Panc1 (cell line): Measurements from ENCODE around the gene FBXO40. TPM values are rescaled to one million over a fixed set of nuclear protein-coding genes. Genes with fewer than 3 reads are reported as not detected.
"Not testable (repeated sequence)": the region's sequence is repeated elsewhere in the genome, so short reads cannot be mapped to it uniquely, and the experiment has no call there.

ENCODE experiments used
- ATAC-seq: fragments of 200-7000 bp; cut with Tn5 transposase; 2 replicates; pipeline ENCODE4 v1.9.1; 2020; ENCODE audit warnings: mild to moderate bottlenecking, moderate library complexity
- BruUV-seq: library from RNA; stranded (reverse); fragments of 400-500 nt; replicated peaks from 2 replicates; lab custom pipeline; 2021; lab: Mats Ljungman, UMichigan
- CTCF ChIA-PET: fragments of 300-600 bp; sonication (Branson Sonifier 250); formaldehyde crosslinking; loops from one replicate; lab custom pipeline; 2022; ENCODE audit warnings: antibody characterized with exemption; lab: Charles Lee
- POLR2A ChIA-PET: fragments of 300-600 bp; sonication (Branson Sonifier 250); formaldehyde crosslinking; loops from one replicate; lab custom pipeline; 2022; ENCODE audit warnings: antibody characterized with exemption; lab: Charles Lee
- DNase-seq: peaks from one replicate; pipeline ENCODE4 v3.0.0-alpha.2; 2010; ENCODE audit warnings: low read depth, low spot score
- H3K27ac ChIP-seq: 2 replicates; pipeline ENCODE4 v1.5.1; 2011; ENCODE audit warnings: mild to moderate bottlenecking, low read length, inconsistent platforms
- H3K27me3 ChIP-seq: fragments of 200-500 bp; sonication (Bioruptor generic); 2 replicates; pipeline ENCODE4 v1.6.0; 2014; ENCODE audit warnings: low read length, inconsistent platforms; ENCODE audit not compliant: control insufficient read depth, insufficient read depth
- H3K36me3 ChIP-seq: fragments of 200-500 bp; sonication (Bioruptor generic); 2 replicates; pipeline ENCODE4 v1.5.1; 2014; ENCODE audit warnings: inconsistent platforms, mild to moderate bottlenecking, low read length, moderate library complexity; ENCODE audit not compliant: control insufficient read depth, insufficient read depth
- H3K4me1 ChIP-seq: 2 replicates; pipeline ENCODE4 v1.5.1; 2011; ENCODE audit warnings: inconsistent platforms, mild to moderate bottlenecking, low read length, moderate library complexity; ENCODE audit not compliant: control insufficient read depth, insufficient read depth
- H3K4me3 ChIP-seq, 2 experiments: 2 replicates each; pipeline ENCODE4 v1.5.1; 2011 to 2012; ENCODE audit warnings: low read depth in 2 of 2, low read length in 2 of 2, mild to moderate bottlenecking in 2 of 2, inconsistent platforms in 1 of 2, moderate library complexity in 1 of 2
- H3K9me3 ChIP-seq: fragments of 200-500 bp; sonication (Bioruptor generic); 2 replicates; pipeline ENCODE4 v1.5.1; 2014; ENCODE audit warnings: low read depth, mild to moderate bottlenecking, inconsistent platforms, low read length, moderate library complexity; ENCODE audit not compliant: control insufficient read depth, insufficient read depth
- POLR2AphosphoS5 ChIP-seq: IDR thresholded peaks from 2 replicates; pipeline ENCODE4 v1.6.1; 2012; ENCODE audit warnings: mild to moderate bottlenecking, low read depth, low read length, moderate library complexity
- SIN3A ChIP-seq: IDR thresholded peaks from 2 replicates; pipeline ENCODE4 v1.6.1; 2012; ENCODE audit warnings: low read depth, mild to moderate bottlenecking, low read length, moderate library complexity, borderline replicate concordance; ENCODE audit not compliant: insufficient read depth
- TCF7L2 ChIP-seq: IDR thresholded peaks from 2 replicates; pipeline ENCODE4 v1.6.1; 2011; ENCODE audit warnings: mild to moderate bottlenecking, low read depth, low read length, inconsistent platforms
- in situ Hi-C: cut with HindIII; loops from 2 replicates; pipeline ENCODE4 v1.10.0; 2016; ENCODE audit warnings: low sequenced_read_pairs, low pct_unique_long_range_greater_than_20kb
- intact Hi-C: fragments of 100-400 bp; cut with micrococcal nuclease; formaldehyde crosslinking; loops from one replicate; pipeline ENCODE4 v1.10.0; 2022; ENCODE audit not compliant: unreplicated experiment
- total RNA-seq: library from RNA; stranded (reverse); gene quantifications from one replicate; pipeline ENCODE4 v1.2.1, GENCODE V29; 2021; ENCODE audit not compliant: unreplicated experiment
- TF ChIP-seq, protein P1 (sequence below): fragments of 450-650 bp; IDR thresholded peaks from 2 replicates; pipeline ENCODE4 v1.5.1; 2017; ENCODE audit warnings: mild to moderate bottlenecking
- TF ChIP-seq, protein P2 (sequence below), 2 experiments: IDR thresholded peaks; 2 replicates each; pipeline ENCODE4 v1.6.1; 2011 to 2012; ENCODE audit warnings: low read depth in 2 of 2, control low read depth in 1 of 2, low read length in 1 of 2, mild to moderate bottlenecking in 1 of 2, moderate library complexity in 1 of 2; ENCODE audit not compliant: insufficient read depth in 1 of 2

FBXO40 gene
- total RNA-seq, 1 experiment from 2014 or later = not detected

DNA sequence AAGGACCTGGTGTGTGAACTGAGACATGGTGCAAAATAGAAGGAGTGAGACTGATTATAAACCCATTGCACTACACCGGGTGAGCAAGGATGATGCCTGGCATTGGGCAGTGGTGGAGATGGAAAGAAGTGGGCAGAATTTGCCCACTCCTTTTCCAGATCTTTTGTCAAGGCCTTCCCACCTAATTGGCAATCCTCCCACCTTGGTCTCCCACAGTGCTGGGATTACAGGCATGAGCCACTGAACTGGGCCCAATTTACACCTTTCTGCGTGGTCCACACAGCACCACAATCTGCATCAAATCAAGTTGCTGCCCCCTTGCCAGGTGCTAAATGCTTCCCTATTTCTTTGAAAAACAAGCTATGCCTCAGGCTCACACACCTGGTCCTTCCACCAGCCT is 5.4 kb downstream of the FBXO40 start:
- CTCF ChIA-PET = interaction anchor here (0.7 kb wide), 1 partner anchor 220 kb away, joined by 7 read pairs; no protein-coding TSS in a partner anchor

GRCh38 chr3:121599900-121600299 is 6.7 kb downstream of the FBXO40 start:
- BruUV-seq, DNase-seq, in situ Hi-C loops, CTCF ChIA-PET, POLR2A ChIA-PET, H3K27me3 ChIP-seq, ATAC-seq, H3K36me3 ChIP-seq, H3K27ac ChIP-seq, H3K4me3 ChIP-seq, H3K9me3 ChIP-seq, H3K4me1 ChIP-seq, intact Hi-C loops: not testable (repeated sequence)

More for the DNA sequence above, 5.4 kb downstream of the FBXO40 start:
- intact Hi-C loops = no loop called here
- BruUV-seq = no TSS peak
- Histone ChIP-seq H3K27ac (no peak overlapping the region), H3K36me3 (no peaks in the 10 kb centered on the region), H3K4me1 (no peaks in the 10 kb centered on the region), H3K4me3 (no peak overlapping the region), H3K27me3 (no peaks in the 10 kb centered on the region), H3K9me3 (no peaks in the 10 kb centered on the region)
- POLR2A ChIA-PET = no interaction called here
- no peak for ATAC-seq
- in situ Hi-C loops = no loop called here
- no peak for TF ChIP-seq POLR2AphosphoS5
- TF ChIP-seq, protein P1, sequence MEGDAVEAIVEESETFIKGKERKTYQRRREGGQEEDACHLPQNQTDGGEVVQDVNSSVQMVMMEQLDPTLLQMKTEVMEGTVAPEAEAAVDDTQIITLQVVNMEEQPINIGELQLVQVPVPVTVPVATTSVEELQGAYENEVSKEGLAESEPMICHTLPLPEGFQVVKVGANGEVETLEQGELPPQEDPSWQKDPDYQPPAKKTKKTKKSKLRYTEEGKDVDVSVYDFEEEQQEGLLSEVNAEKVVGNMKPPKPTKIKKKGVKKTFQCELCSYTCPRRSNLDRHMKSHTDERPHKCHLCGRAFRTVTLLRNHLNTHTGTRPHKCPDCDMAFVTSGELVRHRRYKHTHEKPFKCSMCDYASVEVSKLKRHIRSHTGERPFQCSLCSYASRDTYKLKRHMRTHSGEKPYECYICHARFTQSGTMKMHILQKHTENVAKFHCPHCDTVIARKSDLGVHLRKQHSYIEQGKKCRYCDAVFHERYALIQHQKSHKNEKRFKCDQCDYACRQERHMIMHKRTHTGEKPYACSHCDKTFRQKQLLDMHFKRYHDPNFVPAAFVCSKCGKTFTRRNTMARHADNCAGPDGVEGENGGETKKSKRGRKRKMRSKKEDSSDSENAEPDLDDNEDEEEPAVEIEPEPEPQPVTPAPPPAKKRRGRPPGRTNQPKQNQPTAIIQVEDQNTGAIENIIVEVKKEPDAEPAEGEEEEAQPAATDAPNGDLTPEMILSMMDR = no peak
- no peak for TF ChIP-seq SIN3A
- TF ChIP-seq, protein P2, sequence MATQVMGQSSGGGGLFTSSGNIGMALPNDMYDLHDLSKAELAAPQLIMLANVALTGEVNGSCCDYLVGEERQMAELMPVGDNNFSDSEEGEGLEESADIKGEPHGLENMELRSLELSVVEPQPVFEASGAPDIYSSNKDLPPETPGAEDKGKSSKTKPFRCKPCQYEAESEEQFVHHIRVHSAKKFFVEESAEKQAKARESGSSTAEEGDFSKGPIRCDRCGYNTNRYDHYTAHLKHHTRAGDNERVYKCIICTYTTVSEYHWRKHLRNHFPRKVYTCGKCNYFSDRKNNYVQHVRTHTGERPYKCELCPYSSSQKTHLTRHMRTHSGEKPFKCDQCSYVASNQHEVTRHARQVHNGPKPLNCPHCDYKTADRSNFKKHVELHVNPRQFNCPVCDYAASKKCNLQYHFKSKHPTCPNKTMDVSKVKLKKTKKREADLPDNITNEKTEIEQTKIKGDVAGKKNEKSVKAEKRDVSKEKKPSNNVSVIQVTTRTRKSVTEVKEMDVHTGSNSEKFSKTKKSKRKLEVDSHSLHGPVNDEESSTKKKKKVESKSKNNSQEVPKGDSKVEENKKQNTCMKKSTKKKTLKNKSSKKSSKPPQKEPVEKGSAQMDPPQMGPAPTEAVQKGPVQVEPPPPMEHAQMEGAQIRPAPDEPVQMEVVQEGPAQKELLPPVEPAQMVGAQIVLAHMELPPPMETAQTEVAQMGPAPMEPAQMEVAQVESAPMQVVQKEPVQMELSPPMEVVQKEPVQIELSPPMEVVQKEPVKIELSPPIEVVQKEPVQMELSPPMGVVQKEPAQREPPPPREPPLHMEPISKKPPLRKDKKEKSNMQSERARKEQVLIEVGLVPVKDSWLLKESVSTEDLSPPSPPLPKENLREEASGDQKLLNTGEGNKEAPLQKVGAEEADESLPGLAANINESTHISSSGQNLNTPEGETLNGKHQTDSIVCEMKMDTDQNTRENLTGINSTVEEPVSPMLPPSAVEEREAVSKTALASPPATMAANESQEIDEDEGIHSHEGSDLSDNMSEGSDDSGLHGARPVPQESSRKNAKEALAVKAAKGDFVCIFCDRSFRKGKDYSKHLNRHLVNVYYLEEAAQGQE (IDR thresholded peaks at IDR 0.05; ENCODE audit: insufficient read depth in 1 of 2, low read depth in 2 of 2, low read length in 1 of 2) = no peak
- TF ChIP-seq TCF7L2 = no peak
- no peak for DNase-seq

- in situ Hi-C loops = no loop called here
- BruUV-seq = no TSS peak
- Histone ChIP-seq H3K9me3 (no peaks in the 10 kb centered on the region), H3K4me1 (no peaks in the 10 kb centered on the region), H3K36me3 (no peaks in the 10 kb centered on the region), H3K27ac (no peak overlapping the region), H3K27me3 (no peaks in the 10 kb centered on the region; the same call in 1 of the 2 replicates), H3K4me3 (no peak overlapping the region)
- POLR2A ChIA-PET = no interaction called here
- ATAC-seq (no peak), DNase-seq (no peak)
- intact Hi-C loops = no loop called here
- CTCF ChIA-PET = interaction anchor here (0.7 kb wide), 1 partner anchor 250 kb away, joined by 4 read pairs; no protein-coding TSS in a partner anchor
- no peak for TF ChIP-seq SIN3A
- TF ChIP-seq POLR2AphosphoS5 = no peak
- TF ChIP-seq TCF7L2 = no peak
Measured at GRCh38 chr3:121601212-121601812, 8.1 kb downstream of the FBXO40 start.
